Heart left ventricle (tissue), 16 donors: ENCODE results near the gene MMRN2. TPM values are rescaled to one million over a fixed set of nuclear protein-coding genes. Genes with fewer than 3 reads are reported as not detected.

Source experiments
- ATAC-seq, 4 donors: fragments of 200-7000 bp; cut with Tn5 transposase; one replicate each; pipeline ENCODE4 v1.9.1; 2020 to 2022; ENCODE audit warnings: moderate library complexity in 4 of 4, mild to moderate bottlenecking in 3 of 4, moderate number of reproducible peaks in 1 of 4
- DNase-seq, 5 donors: peaks; one replicate each; pipeline ENCODE4 v3.0.0-alpha.2; 2020
- H3K27ac ChIP-seq, 12 donors: fragments of 200-600 bp; sonication (generic) in 4 of 12; one replicate each; pipeline versions ENCODE4 v1.5.0 to v1.8.0; 2016 to 2022; ENCODE audit warnings: mild to moderate bottlenecking in 2 of 12
- H3K27me3 ChIP-seq, 9 donors: fragments of 200-600 bp; sonication (generic) in 2 of 9; one replicate each; pipeline versions ENCODE4 v1.5.1 to v1.8.0; 2016 to 2022; ENCODE audit warnings: mild to moderate bottlenecking in 3 of 9
- H3K36me3 ChIP-seq, 9 donors: fragments of 200-600 bp; sonication (generic) in 2 of 9; one replicate each; pipeline versions ENCODE4 v1.5.0 to v1.8.0; 2018 to 2022; ENCODE audit warnings: mild to moderate bottlenecking in 2 of 9
- H3K4me1 ChIP-seq, 12 donors: fragments of 200-600 bp; sonication (generic) in 4 of 12; one replicate each; pipeline versions ENCODE4 v1.5.0 to v1.8.0; 2016 to 2022; ENCODE audit warnings: mild to moderate bottlenecking in 3 of 12
- H3K4me3 ChIP-seq, 12 donors: fragments of 200-600 bp; sonication (generic) in 4 of 12; one replicate each; pipeline versions ENCODE4 v1.5.0 to v1.8.0; 2017 to 2022; ENCODE audit warnings: mild to moderate bottlenecking in 9 of 12, moderate library complexity in 4 of 12
- H3K9me3 ChIP-seq, 12 donors: fragments of 200-600 bp; sonication (generic) in 4 of 12; one replicate each; pipeline versions ENCODE4 v1.5.0 to v1.8.0; 2016 to 2022; ENCODE audit warnings: mild to moderate bottlenecking in 1 of 12
- CTCF ChIP-seq, 12 donors: fragments of 200-600 bp; sonication (generic) in 4 of 12; IDR thresholded peaks; one replicate each; pipeline versions ENCODE4 v1.5.0 to v1.8.0; 2018 to 2022; ENCODE audit warnings: antibody characterized with exemption in 12 of 12, mild to moderate bottlenecking in 5 of 12
- POLR2A ChIP-seq, 2 donors: fragments of 450-650 bp; IDR thresholded peaks; one replicate each; pipeline ENCODE4 v1.6.1; 2017; ENCODE audit warnings: antibody characterized with exemption in 2 of 2, mild to moderate bottlenecking in 2 of 2, moderate library complexity in 2 of 2
- WGBS, 4 donors: extraction: QIAGEN DNeasy Blood & Tissue Kit in 2 of 4; methylation state at CpG; one replicate each; pipeline versions ENCODE4 v1.1.5 to v1.1.7; 2013 to 2018; 5-methylcytosine and 5-hydroxymethylcytosine counted together
- intact Hi-C, 10 donors: fragments of 100-400 bp; cut with DNase I; formaldehyde crosslinking; loops; one replicate each; pipeline versions ENCODE4 v1.11.1 to v1.14.2; 2022
- polyA plus RNA-seq, 2 donors: library from polyadenylated mRNA; stranded (reverse); fragments of 200-250 nt; gene quantifications; one replicate each; pipeline ENCODE4 v1.2.3, GENCODE V29; 2013
- total RNA-seq, 9 donors: library from RNA; depleted of rRNA in 2 of 9; stranded (reverse); fragments of >200 nt in 2 of 9; fragmentation: NEBNext Ultra II Directional in 3 of 9; extraction: Animal tissue kit (Norgen Biotek cat#: 25700) in 3 of 9; gene quantifications; one replicate each; pipeline versions ENCODE4 v1.1.0 to v1.2.4, GENCODE V29; 2016 to 2023
- donor health status: ischemic (EF 13 %, LVEDD 7.1; RV severe dilation, severe dysfunction).
- donor health status: healthy with polysubstance abuse.
- donor health status: DM: no; HTN: yes; CAD: no.
- donor health status: DM: no; HTN: no; CAD: no.
- donor health status: ischemic (EF 25% LVEDD 6.9; RV normal size, moderate dysfunction).
- donor health status: ischemic (EF 25% LVEDD 5.7; RV mildly dilated, moderate dysfunction).
- donor health status: healthy.
- donor health status: DM: yes; HTN: yes; CAD: no.
- donor health status: ischemic (EF 35%, LVEDD 5.7; RV mildly dilated, moderate dysfunction).
- donor health status: nonischemic (EF 11% LVEDD 7.7; RV severe dilation, severe dysfunction).
- donor health status: DM: yes; HTN: yes; CAD: no.
- donor health status: PGD.
- donor health status: ischemic (EF 29% LVEDD 5.4; RV normal size, mild dysfunction).
- donor health status: nonischemic (EF 23%, LVEDD 6.1; RV moderate dilation, normal function).

MMRN2 gene
- total and polyA plus RNA-seq, 11 donors, result 15.8 to 93.0 (median 32.7) TPM

- ATAC-seq, result no peak
- TF ChIP-seq CTCF (IDR thresholded peaks at IDR 0.05) (no peak), POLR2A (IDR thresholded peaks at IDR 0.05) (no peak)
- WGBS, 4 donors, result 56 to 90% (median 79%) methylated on average over 1 to 2 of the region's 2 CpGs
- Histone ChIP-seq H3K4me3 (peak overlapping the region in 11 of 12 donors; percentile 0 to 66 (median 58)), H3K27ac (peak overlapping the region; percentile 75 to 98 (median 90)), H3K4me1 (peaks cover 4 to 54% (median 39%) of the 10 kb centered on the region in 12 donors), H3K9me3 (no peaks in the 10 kb centered on the region), H3K27me3 (no peaks in the 10 kb centered on the region), H3K36me3 (no peaks in the 10 kb centered on the region)
- DNase-seq, result no peak
- intact Hi-C loops, result loop anchor here in 3 of 10 donors (1.0 to 2.0 kb wide), 3 partner anchors 19 to 21 kb away; no protein-coding TSS in a partner anchor
Measured at GRCh38 chr10:86959737-86960002, 2.3 kb upstream of the MMRN2 start.

DNA sequence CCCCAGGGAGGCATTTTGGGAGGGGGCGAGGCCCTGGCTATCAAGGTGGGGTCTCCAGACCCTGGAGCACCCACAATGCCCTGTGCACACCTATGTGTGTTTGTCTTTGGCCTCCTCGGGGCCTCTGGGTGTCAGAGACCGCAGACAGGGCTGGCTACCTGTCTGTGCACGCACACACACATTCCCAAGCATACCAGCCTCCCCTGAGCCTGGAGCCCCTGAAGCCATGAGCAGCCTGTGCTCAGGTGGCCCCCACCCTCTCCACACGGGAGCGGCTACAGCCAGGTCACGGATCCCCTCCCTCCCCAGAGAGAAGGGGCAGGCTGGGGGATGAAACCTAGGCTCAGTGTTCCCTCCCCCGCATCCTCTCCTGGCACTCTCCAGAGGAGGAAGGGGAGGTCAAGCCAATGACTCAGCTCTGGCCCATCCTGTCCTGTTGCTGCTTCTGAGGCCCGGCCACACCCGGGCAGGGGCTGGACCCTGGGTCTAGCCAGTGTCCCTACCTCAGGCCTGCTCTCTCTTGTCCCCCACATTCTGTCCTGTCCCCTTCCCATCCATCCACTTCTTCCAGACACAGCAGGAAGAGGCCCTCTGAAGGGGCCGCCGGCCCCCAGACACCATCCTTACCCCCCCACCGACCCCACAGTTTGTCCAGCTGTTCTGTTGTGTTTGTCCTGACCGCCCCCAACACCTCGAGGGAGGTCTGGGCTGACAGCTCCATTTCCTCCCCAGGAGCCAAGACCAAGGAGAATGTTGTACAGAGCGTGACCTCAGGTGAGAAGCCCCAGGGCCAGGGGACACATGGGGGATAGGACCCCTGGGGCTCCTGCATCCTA is 1.7 kb upstream of the MMRN2 start:
- ATAC-seq, result peak; percentile 57 to 74 (median 64)
- Histone ChIP-seq H3K4me1 (peaks cover 4 to 58% (median 42%) of the 10 kb centered on the region in 12 donors), H3K27me3 (no peaks in the 10 kb centered on the region), H3K4me3 (peak overlapping the region in 11 of 12 donors; percentile 31 to 66 (median 58)), H3K9me3 (no peaks in the 10 kb centered on the region), H3K36me3 (no peaks in the 10 kb centered on the region), H3K27ac (peak overlapping the region; percentile 75 to 98 (median 90))
- intact Hi-C loops, result no loop called here
- 47 to 65% (median 58%) methylated on average over 14 to 16 of the region's 16 CpGs for WGBS, 4 donors
- peak in 1 of 2 donors; percentile 54 for TF ChIP-seq POLR2A (IDR thresholded peaks at IDR 0.05)
- TF ChIP-seq CTCF (IDR thresholded peaks at IDR 0.05), result no peak
- peak; percentile 71 to 84 (median 79) for DNase-seq

GRCh38 chr10:86958116-86958900 is 893 bp upstream of the MMRN2 start, which contains the start of gene SNCG:
Gene SNCG (plus strand): TSS chr10:86958599. CDS start chr10:86958698, 99 bp downstream.
- ATAC-seq, result peak in 1 of 4 donors; percentile 3
- TF ChIP-seq POLR2A (IDR thresholded peaks at IDR 0.05) (no peak), CTCF (IDR thresholded peaks at IDR 0.05) (no peak)
- peak within 1 kb of the TSS in 11 of 12 donors; percentile 42 to 66 (median 58) for H3K4me3 ChIP-seq
- intact Hi-C loops, result no loop called here
- peaks cover 6 to 63% (median 50%) of the 10 kb centered on the region in 12 donors for H3K4me1 ChIP-seq
- peak in 4 of 5 donors; percentile 40 to 75 (median 62) for DNase-seq
- peak within 1 kb of the TSS; percentile 79 to 98 (median 90) for H3K27ac ChIP-seq
- 33 to 44% (median 36%) methylated on average over 10 to 22 of the region's 22 CpGs for WGBS, 4 donors
- no peaks in the 10 kb centered on the region for H3K36me3 ChIP-seq
- no peaks in the 10 kb centered on the region for H3K27me3 ChIP-seq
- peaks cover 0 to 2% (median 0%) of the 10 kb centered on the region in 12 donors for H3K9me3 ChIP-seq
